ENCODE results near the gene CLN5.

- TF ChIP-seq EZH2 (IDR thresholded peaks at IDR 0.05; ENCODE audit: insufficient read depth, poor library complexity, severe bottlenecking) (no peak), EZH2phosphoT487 (IDR thresholded peaks at IDR 0.05; ENCODE audit: insufficient read depth, low read depth) (no peak)
These were observed 8.2 kb upstream of the CLN5 start for GRCh38 chr13:76983676-76984075.

Measured in GM23248 (cell line).